NOMO-1 treated with dmso at 0.1 percent for 144 hours (cell line): ENCODE measurements around the gene TCF23.
A peak's percentile ranks its signal among the peaks of the same experiment; 100 is the strongest.

Experiments used
- DNase-seq: peaks from one replicate; lab custom pipeline; 2025; ENCODE audit not compliant: unreplicated experiment; lab: John Stamatoyannopoulos, UW

TCF23 gene

DNA sequence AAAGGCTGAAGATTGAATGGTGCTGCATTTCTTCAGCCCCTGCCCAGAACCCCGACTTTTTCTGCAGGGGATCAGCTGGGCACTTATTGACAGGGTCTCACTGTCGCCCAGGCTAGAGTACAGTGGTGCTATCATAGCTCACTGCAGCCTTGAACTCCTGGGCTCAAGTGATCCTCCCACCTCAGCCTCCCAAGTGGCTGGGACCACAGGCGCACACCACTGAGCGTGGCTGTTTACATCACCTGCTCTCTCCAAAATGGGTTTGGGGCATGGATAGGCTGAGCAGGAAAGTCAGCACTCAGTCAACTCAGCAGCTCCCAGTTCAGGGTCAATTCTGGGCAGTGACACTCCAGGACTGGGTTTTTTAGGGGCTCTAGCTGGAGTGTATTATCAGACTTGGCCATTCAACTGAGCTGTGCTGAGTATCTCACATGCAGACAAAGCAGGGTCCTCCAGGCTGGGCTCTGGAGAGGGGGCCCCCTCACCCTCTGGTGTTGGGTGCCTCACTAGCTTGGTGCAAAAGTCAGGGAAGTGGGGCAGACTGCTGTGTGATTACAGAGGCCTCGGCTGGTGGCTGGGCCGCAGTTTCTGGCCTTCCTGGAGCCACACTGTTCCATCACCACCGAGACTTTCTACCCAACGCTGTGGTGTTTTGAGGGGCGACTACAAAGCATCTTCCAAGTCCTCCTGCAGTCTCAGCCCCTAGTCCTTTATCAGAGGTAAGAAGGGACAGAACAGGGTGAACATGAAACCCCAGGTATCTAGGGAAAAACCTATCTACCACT lies 20.7 kb upstream of the TCF23 start:
- DNase-seq, result no peak

DNA sequence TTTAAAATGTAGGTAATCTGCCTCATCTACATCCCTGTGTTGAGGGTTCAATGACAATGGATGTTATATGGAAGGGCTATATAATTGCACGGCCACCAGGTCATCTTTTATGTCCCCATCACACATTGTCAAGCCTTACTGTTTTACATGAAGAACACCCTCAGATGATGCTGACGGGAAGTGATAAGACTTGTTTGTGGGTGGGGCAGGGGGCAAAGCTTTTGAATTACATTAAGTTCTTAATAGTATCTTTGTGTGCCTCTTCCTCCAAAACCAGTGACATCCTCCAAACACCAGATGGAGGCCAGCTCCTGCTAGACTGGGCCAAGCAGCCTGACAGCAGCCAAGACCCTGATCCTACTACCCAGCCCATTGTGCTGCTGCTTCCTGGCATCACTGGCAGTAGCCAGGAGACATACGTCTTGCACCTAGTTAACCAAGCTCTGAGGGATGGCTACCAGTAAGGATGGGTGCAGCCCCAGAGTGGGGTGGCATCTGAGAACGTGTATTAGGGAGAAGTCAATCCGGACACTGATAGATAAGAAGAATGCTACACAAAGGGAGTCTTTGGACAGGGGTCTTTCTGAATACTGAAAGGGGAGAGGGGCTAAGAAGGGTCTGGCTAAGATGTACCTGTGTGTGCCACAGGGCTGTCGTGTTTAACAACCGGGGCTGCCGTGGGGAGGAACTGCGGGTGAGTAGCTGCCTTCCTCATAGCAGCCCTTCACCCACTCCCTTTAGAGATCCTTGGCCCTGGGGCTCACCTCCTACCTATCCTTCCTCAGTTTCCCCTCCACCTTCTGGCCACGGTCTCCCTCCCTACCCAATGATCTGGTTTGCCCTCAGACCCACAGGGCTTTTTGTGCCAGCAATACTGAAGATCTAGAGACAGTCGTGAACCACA lies 19.9 kb upstream of the TCF23 start:
- DNase-seq, result no peak

DNA sequence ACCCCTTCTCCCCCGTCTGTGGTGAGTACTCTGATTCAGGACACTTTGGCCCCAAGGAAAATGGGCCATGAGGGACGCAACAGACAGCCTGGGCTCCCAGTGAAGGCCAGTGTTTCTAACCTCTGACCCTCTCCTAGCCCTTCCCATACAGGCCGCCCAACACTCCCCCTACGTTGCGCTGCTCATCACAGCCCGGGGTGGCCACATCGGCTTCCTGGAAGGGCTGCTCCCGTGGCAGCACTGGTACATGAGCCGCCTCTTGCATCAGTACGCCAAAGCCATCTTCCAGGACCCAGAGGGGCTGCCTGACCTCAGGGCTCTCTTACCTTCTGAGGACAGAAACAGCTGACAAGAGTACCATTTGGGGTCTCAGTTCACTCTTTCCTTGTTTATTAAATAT lies 18.4 kb upstream of the TCF23 start:
- DNase-seq, result no peak

DNA sequence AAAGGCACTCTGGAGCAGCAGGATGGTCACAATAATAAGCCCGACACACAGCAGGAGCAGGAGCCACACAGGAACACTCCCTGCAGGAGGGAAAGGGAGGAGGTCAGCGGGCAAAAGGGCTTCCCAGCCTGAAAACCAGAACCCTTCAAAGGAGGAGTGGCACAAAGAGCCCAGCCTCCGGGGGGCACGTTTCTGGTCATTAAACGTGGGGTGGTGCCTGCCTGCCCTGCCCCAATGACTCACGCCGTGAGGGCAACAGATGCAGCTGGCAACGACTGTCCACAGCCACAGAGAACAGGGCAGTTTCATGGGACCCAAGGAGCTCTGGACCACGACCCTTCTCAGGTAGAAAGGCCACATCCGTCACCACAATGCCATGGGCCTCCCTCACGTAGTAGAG lies 17.4 kb upstream of the TCF23 start:
- DNase-seq, result no peak

DNA sequence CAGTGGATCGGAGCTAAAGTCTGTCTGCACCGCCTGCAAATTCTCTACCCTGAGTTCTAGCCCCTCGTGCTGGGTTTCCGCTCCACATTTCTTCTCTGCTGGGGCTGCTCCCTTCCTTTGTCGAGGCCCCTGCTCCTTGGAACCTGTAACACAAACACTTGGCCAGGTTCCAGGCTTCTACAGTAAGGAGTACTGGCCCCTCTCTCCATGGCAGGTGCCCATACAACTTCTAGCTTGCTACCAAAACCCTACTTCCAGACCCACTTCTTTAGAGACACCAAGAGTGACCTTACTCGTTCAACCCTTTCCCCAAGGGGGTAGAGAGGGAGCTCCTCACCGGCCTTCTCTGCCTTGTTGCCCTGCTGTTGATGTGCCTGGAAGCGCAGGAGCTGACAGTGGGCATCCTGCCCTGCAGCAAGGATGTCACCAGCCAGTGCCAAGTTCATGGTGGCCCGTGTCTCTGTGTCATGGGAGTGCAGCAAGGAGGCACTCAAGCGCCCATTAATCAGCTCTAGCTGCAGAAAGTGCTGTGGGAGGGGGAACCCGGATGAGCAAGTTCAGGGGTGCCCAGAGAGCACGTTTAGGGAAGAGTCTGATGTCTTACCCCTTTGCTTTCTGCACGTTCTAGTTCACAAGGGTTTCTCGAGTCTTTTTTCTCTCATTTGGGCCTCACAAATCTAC lies 15.5 kb upstream of the TCF23 start:
- DNase-seq, result no peak

DNA sequence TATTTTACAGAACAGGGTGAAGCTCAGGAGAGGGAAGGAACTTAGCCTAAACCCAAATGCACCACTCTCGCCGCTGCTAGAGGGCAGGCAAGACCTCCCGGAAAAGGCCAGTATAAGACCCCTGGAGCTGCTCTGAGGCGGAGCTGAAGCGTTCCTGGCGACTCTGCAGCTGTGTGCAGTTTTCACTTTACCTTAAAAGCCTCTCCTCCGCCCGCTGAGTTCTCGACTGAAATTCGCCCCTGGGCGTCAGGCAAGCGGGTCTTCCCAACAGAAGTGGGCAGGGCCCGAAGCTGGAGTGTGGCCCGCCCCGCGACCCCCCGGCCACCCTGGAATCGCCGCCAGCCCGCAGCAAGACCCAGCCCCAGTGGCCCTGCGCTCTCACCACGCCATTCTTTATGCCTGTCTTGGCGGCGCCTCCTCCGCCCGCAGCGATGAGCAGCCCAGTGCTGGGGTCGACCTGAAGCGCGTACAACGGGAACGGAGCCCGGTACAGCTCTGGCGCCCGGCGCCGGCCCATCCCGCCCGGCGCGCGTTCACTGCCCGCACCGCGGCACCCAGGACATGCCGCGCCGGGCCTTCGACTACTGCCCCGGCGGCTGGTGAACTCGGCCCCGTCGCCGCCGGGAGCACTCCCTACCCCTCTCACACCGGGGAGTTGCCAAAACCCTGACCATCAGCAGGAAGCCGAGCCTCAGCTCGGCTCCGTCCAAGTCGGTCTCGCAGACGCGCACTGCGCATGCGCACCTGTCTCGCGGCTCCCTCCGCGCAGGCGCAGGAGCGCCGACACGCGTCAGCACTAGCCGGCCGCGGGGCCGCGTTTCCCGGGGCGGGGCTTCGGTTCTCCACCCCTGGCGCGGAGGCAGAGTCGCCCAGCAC lies 14.7 kb upstream of the TCF23 start, which contains the start of gene PREB:
PREB (minus strand) TSS at position 732 of the 876 bp plus-strand sequence; CDS start at position 517, 215 bp downstream.
- DNase-seq, result peak; percentile 92

DNA sequence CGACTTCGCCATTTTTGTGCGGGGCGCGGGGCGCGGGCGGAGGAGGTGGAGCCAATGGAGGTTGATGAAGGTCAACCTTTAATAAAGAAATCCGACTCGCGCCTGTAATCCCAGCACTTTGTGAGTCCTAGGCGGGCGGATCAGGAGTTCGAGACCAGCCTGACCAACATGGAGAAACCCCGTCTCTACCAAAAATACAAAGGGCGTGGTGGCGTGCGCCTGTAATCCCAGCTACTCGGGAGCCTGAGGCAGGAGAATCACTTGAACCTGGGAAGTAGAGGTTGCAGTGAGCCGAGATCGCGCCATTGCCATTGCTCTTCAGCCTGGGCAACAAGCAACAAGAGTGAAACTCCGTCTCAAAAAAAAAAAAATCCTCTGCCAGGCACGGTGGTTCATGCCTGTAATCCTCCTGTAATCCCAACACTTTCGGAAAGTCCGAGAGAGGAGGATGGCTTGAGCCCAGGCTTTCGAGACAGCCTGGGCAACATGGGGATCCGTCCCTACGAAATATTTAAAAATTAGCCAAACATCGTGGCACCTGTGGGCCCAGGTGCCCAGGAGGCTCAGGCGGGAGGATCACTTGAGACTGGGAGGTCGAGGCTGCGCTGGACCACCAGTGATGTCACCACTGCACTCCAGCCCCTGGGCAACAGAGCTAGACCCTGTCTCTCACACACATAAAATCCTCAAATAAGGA lies 13.9 kb upstream of the TCF23 start:
- DNase-seq, result no peak

DNA sequence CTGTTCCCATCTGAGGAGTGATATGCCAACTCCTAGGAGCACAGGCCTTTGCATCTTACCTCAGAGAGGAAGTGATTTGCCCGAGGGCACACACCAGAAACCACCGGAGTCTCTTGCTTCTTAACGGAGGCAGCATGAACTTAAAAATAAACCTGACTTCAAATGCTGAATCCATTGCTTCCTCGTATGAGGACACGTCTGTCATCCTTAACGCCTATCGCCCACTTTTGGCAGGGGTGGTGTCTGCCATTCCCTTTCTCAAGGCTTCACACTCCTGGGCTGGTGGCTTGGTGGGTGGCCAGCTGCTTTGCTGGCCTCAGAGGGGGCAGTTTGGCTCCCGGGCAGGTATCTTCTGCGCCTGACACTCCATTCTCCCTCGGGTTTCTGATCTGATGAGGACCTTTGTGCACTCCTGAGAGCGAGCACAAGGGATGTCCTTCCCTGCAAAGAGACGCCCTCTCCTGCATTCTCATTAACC lies 13.3 kb upstream of the TCF23 start:
- DNase-seq, result no peak

DNA sequence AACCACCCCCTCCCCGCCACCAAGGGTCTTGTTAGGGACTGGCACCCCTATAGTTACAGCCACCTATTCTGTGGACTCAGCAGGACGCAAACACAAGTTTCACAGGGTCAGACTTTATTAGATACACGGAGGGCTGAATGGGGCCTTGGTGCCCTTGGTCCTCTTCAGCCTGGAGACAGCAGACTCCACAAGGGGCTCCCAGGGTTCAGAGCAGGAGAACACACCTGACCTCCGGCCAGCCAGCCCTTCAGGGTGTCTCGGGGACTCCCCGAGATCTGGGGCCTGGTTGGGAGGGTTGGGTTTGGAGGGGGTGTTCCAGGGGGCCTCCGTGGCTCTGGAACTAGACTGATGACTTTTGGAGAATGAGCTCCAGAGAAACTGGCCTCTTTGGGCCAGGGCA lies 12.1 kb upstream of the TCF23 start:
- DNase-seq, result no peak

DNA sequence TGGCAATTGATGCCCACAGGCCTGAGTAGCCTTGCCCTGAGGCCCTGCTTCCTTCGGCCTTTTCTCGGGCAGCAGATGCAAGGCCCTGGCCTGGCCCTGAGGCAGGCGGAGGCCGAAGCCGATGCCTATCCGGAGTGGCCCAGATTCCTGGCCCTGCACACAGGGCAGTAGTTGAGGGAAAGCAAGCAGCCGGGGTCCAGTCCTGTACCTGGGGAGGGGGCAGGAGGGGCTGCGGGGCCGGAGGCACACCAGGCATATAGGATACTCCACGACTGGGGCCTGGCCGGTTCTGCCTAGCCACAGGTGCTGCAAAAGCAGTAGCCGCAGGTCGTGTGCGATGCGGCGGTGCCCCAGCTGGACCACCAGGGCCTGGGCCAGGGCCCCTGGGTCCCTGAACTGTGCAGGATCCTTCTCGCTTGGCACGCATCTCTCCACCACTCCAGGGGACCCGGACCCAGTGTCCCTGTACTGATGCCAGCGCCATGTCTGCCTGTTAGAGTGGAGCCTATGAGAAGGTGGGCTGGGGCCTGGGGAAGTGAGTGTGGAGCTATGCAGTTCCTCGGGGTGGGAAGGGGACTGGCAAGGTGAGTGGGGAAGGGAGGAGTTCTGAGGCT lies 11.4 kb upstream of the TCF23 start:
- DNase-seq, result no peak

DNA sequence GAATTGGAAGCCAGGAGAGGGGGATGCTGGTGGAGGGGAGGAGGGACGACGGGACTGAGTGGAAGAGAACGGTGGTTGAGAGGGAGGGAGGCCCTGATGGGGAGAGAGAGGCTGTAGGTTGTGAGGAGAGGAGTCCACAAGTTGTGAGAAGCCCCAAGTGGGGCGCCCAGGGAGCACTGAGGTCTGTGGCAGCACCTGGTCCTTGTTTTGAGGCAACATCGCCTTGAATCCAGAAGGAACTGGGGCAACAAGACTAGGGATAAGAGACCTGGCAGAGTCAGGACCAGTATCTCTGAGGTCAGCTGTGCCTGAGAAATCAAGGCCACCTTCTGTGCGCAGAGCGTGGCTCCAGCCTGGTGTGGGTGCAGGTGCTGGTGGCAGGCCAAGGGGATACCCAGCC lies 10.7 kb upstream of the TCF23 start:
- DNase-seq, result no peak

DNA sequence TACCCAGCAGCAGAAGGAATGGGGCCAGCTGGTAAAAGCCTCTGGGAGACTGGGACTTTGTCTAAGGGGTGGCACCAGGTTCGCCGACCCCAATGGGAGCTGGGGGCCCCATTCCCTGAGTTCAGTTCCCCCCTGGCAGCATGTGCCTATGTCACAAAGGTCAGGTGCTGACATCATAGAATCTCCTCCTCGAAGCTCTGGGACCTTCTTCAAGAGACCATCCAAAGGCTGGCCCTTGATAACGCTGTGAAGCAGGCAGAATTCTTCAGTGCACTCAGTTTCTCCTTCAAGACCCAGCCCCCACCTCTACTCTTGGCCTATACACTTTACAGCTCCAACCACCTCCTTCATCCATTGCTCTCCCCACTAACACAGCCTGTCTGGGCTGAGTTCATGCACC lies 9.5 kb upstream of the TCF23 start, which contains the start of gene PRR30:
PRR30 (minus strand) TSS at position 101 of the 400 bp plus-strand sequence. CDS start 1,081 bp downstream, outside the sequence.
- no peak for DNase-seq

DNA sequence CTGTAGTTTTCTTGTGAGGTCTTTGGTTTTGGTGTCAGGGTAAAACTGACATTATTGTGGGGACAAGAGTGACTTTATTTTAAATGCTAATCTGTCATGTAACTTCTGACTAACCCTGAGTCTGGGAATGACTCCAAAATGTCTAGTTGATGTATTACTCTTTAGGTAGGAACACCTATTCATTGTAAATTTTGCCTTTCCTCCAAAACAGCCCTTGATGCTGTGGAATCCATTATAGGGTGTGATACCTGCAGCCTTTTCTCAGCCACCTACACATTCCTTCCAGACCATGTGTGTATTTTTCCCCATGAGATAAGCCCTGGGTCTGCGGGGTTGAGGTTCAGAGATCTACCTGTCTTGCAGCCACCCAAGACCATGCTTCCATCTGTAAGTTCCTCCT lies 5.5 kb upstream of the TCF23 start:
- no peak for DNase-seq

DNA sequence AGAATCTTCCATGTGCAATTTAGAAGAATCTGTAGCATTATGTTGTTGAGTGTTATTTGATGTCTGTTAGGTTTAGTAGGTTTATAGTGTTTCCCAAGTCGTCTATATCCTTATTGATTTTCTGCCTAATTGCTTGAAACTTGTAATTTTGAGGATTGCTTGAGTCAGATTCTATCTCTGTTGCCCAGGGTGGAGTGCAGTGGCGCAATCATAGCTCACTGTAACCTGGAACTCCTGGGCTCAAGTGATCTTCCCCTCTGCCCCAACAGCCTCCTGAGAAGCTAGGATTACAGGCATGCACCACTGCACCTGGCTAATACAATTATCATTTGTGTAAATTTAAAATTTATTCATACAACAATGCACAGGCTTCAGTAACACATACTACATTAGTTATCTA lies 3.1 kb upstream of the TCF23 start:
- DNase-seq, result no peak

DNA sequence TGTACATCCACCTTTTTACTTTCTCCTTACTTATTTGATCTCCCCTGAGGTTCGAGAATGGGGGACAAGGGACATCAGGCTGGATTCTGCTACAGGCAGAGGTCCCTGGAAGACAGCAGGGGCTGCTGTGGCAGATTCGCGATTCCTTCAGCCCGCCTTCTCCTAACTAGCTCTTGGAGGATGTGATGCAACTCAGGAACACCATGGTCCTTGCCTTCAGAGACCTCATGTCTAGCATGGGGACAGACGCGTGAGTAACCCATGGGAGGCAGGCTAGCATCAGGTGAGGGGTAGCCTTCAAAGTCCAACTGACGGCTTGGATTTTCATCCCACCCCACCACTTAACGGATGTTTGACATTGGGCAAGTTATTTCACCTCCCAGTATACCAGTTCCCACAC lies 869 bp upstream of the TCF23 start:
- no peak for DNase-seq

DNA sequence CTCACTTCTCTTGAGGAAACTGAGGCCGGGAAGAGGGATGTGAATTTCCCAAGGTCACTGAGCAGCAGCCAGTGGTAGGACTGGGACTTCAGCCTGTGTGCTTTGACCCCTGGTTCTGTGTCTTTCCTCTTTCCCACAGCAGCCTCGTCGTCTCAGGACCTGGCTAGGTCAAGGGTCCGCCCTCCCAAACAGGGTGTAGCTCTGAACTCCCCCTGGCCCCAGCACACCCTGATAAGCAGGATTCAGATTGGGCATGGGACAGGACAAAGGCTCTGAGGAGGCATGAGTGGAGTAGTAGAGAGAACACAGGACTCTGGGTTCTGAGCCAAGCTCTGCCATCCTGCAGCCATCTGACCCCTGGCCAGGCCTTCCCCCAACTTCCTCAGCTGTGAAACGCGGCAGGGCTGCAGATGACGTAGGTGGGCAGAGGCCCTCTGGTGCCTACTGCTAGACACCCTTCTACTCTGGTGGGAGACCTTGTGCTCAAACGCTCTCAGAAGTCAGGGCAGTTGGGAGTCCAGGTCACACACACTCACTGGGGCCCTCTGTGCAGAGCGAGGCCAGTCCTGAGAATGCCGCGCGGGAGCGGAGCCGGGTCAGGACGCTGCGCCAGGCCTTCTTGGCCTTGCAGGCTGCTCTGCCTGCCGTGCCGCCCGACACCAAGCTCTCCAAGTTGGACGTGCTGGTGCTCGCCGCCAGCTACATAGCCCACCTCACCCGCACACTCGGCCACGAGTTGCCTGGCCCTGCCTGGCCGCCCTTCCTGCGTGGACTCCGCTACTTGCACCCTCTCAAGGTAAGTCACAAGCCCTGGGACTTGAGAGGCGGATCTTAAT lies 984 bp downstream of the TCF23 start:
- DNase-seq, result no peak

DNA sequence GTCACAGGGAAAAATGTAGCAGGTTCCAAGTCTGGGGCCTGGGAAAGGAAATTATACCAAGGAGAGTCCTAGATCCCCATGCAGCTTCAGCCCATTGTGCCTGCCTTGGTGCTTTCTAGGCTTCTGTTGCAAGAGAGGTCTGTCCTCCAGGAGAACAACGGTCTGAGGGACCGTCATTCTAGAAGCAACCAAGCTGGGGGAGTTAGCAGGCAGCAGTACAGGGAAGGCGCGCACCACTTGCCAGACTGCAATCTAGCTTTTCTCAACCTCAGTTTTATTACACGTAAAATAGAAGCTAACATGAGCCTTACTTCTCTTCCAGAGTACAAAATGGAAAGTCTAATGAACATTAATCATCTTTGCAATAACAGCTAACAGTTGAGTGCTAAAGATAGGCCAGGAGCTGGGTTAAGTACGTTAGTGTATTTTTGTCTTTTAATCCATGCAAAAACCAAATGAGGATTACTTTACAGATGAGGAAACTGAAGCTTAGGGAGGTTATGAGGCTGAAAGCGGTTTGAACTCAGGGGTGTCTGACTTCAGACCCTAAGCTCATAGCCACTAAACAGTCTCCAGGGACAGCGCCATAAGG lies 1.9 kb downstream of the TCF23 start:
- DNase-seq, result no peak
